Measurements from ENCODE around the gene SVEP1.

GRCh38 chr9:110334871-110335270 lies 244.7 kb downstream of the SVEP1 start:
- TF ChIP-seq CTCF (IDR thresholded peaks at IDR 0.05) (no peak), EZH2 (IDR thresholded peaks at IDR 0.05) (no peak), EZH2phosphoT487 (IDR thresholded peaks at IDR 0.05) (no peak)

Measured in neural progenitor cell (in vitro differentiated cells).